ENCODE data around the gene KCNK13.

GRCh38 chr14:90017371-90017770 is 44.4 kb upstream of the KCNK13 start:
- no peak for TF ChIP-seq POLR2A (IDR thresholded peaks at IDR 0.05; ENCODE audit: low read length)
- TF ChIP-seq GATA1 (IDR thresholded peaks at IDR 0.05; ENCODE audit: low read depth, low read length), result no peak
